Spleen (tissue), 11 donors: ENCODE measurements around the gene RNFT2. TPM values are rescaled to one million over a fixed set of nuclear protein-coding genes. Genes with fewer than 3 reads are reported as not detected.
A peak's percentile ranks its signal among the peaks of the same experiment; 100 is the strongest.
"Not testable (repeated sequence)": the region's sequence is repeated elsewhere in the genome, so short reads cannot be mapped to it uniquely, and the experiment has no call there.

Experiments used
- DNase-seq: peaks from one replicate; pipeline ENCODE4 v3.0.0-alpha.2; 2020
- H3K27ac ChIP-seq, 8 donors: fragments of 200-600 bp; sonication (generic) in 7 of 8; 1 replicate in 4 of 8; 2 replicates in 4 of 8; pipeline versions ENCODE4 v1.5.0 to v1.8.0; 2016 to 2021; ENCODE audit warnings: inconsistent platforms in 4 of 8, mild to moderate bottlenecking in 4 of 8, moderate library complexity in 1 of 8
- H3K27me3 ChIP-seq, 7 donors: fragments of 200-600 bp; sonication (generic) in 6 of 7; replicated peaks in 1 of 7; 1 replicate in 4 of 7; 2 replicates in 3 of 7; pipeline versions ENCODE4 v1.5.0 to v1.8.0; 2016 to 2021; ENCODE audit warnings: inconsistent platforms in 3 of 7, mild to moderate bottlenecking in 1 of 7
- H3K36me3 ChIP-seq, 6 donors: fragments of 200-600 bp; sonication (generic) in 5 of 6; 1 replicate in 4 of 6; 2 replicates in 2 of 6; pipeline versions ENCODE4 v1.5.0 to v1.8.0; 2016 to 2021; ENCODE audit warnings: inconsistent platforms in 2 of 6
- H3K4me1 ChIP-seq, 6 donors: fragments of 200-600 bp; sonication (generic) in 5 of 6; 1 replicate in 3 of 6; 2 replicates in 3 of 6; pipeline versions ENCODE4 v1.5.0 to v1.8.0; 2016 to 2021; ENCODE audit warnings: inconsistent platforms in 3 of 6
- H3K4me3 ChIP-seq, 8 donors: fragments of 200-600 bp; sonication (generic) in 7 of 8; 1 replicate in 4 of 8; 2 replicates in 4 of 8; pipeline versions ENCODE4 v1.5.0 to v1.8.0; 2016 to 2021; ENCODE audit warnings: inconsistent platforms in 4 of 8, mild to moderate bottlenecking in 4 of 8, moderate library complexity in 2 of 8
- H3K9me3 ChIP-seq, 8 donors: fragments of 200-600 bp; sonication (generic) in 7 of 8; 1 replicate in 4 of 8; 2 replicates in 4 of 8; pipeline versions ENCODE4 v1.5.0 to v1.8.0; 2016 to 2021; ENCODE audit warnings: inconsistent platforms in 4 of 8
- CTCF ChIP-seq, 11 experiments: fragments of 200-600 bp in 7 of 11; fragments of 450-650 bp in 4 of 11; sonication (generic) in 4 of 11; IDR thresholded peaks in 8 of 11; conservative IDR thresholded peaks in 3 of 11; 1 replicate in 7 of 11; 2 replicates in 4 of 11; pipeline versions ENCODE4 v1.4.0 to v1.8.0; 2016 to 2021; ENCODE audit warnings: antibody characterized with exemption in 11 of 11, inconsistent platforms in 4 of 11, mild to moderate bottlenecking in 1 of 11
- POLR2A ChIP-seq, 3 donors: fragments of 450-650 bp; IDR thresholded peaks; one replicate each; pipeline ENCODE4 v1.5.1; 2017; ENCODE audit warnings: antibody characterized with exemption in 3 of 3, mild to moderate bottlenecking in 1 of 3
- POLR2AphosphoS5 ChIP-seq, 3 donors: sonication (generic); formaldehyde crosslinking; IDR thresholded peaks; one replicate each; pipeline ENCODE4 v1.5.1; 2017; ENCODE audit warnings: antibody characterized with exemption in 3 of 3
- WGBS, 5 donors: extraction: QIAGEN DNeasy Blood & Tissue Kit in 3 of 5; methylation state at CpG; one replicate each; pipeline versions ENCODE4 v1.1.5 to v1.1.7; 2013 to 2018; 5-methylcytosine and 5-hydroxymethylcytosine counted together
- intact Hi-C: fragments of 100-400 bp; cut with DNase I; formaldehyde crosslinking; loops from one replicate; pipeline ENCODE4 v1.15.0; 2023; ENCODE audit warnings: low total_unique reads
- polyA plus RNA-seq, 3 donors: library from polyadenylated mRNA; stranded (reverse); fragments of 200-250 nt; gene quantifications; one replicate each; pipeline ENCODE4 v1.2.1, GENCODE V29; 2013
- total RNA-seq, 7 donors: library from RNA; depleted of rRNA in 3 of 7; stranded (reverse); fragments of >200 nt in 3 of 7; fragmentation: NEBNext Ultra II Directional in 4 of 7; extraction: Animal tissue kit (Norgen Biotek cat#: 25700) in 4 of 7; gene quantifications; one replicate each; pipeline versions ENCODE4 v1.1.0 to v1.2.1, GENCODE V29; 2016 to 2021
- donor health status: healthy with polysubstance abuse.
- donor health status: DM: no; HTN: no; CAD: no; lungs with moderate emphysema.
- donor health status: DM: no; HTN: no; CAD: no.
- donor health status: Bipolar disorder and iron deficiency.
- donor health status: healthy.
- donor health status: DM: no; HTN: no; CAD: no.
- donor health status: DM: yes; HTN: yes; CAD: no.

The RNFT2 gene
- total and polyA plus RNA-seq, 10 donors: 1.9 to 6.0 (median 3.8) TPM

- DNase-seq: no peak
- intact Hi-C loops: no loop called here
- H3K4me1 ChIP-seq: peaks cover 6 to 12% (median 9%) of the 10 kb centered on the region in 6 donors
- no peak overlapping the region for H3K27ac ChIP-seq
- WGBS, 5 donors: 89 to 96% (median 96%) methylated on average over 7 of the region's 7 CpGs
- TF ChIP-seq POLR2AphosphoS5 (IDR thresholded peaks at IDR 0.05) (no peak), CTCF (IDR thresholded peaks at IDR 0.05 in 8 of 11, conservative IDR thresholded peaks at IDR 0.05 in 3 of 11) (no peak), POLR2A (IDR thresholded peaks at IDR 0.05) (no peak)
- no peaks in the 10 kb centered on the region for H3K9me3 ChIP-seq
- H3K27me3 ChIP-seq: no peaks in the 10 kb centered on the region
- H3K36me3 ChIP-seq: no peaks in the 10 kb centered on the region
- no peak overlapping the region for H3K4me3 ChIP-seq
These were observed 75.3 kb downstream of the RNFT2 start for GRCh38 chr12:116813271-116814041.

DNA sequence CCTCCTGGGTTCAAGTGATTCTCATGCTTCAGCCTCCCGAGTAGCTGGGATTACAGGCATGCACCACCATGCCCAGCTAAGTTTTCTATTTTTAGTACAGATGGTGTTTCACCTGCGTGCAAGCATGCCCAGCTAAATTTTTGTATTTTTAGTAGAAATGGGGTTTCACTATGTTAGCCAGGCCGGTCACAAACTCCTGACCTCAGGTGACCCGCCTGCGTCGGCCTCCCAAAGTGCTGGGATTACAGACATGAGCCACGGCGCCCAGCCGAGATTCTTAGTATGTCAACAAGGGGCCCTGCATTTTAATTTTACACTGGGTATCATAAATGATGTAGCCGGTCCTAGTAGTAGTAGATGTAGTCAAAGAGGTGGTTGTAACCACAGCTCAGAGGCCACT, 76.7 kb downstream of the RNFT2 start:
- intact Hi-C loops, DNase-seq, H3K27me3 ChIP-seq, H3K9me3 ChIP-seq, H3K36me3 ChIP-seq, H3K27ac ChIP-seq, H3K4me3 ChIP-seq: not testable (repeated sequence)
- WGBS, 5 donors: 75 to 89% (median 85%) methylated on average over 10 of the region's 10 CpGs
- H3K4me1 ChIP-seq: peaks cover 13 to 22% (median 18%) of the 10 kb centered on the region in 6 donors

DNA sequence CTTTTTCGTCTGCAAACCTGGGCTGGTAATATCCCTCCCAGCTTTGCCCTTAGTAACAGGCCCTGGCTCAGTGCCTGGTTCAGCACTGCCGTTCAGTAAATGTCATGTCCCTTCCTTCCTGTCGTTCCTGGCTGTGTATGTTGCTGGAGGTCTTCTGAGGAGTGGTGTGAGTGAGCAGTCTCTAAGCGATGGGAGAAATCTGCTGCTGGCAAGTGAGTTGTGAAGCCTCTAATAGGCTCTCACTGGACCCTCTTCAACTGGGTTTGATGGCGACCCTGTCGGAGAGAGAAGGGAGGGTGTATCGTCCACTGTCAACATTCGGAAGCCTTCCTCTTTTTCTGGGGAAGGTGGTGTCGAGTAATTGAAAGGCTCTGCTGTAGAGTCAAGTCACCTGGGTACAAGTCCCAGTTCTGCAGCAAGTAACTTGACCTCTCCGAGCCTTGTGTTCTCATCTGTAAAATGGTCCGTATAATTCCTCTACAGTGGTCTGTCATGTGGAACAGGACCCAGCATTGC, 80.3 kb downstream of the RNFT2 start:
- TF ChIP-seq POLR2AphosphoS5 (IDR thresholded peaks at IDR 0.05) (peak in 1 of 3 donors; percentile 67), POLR2A (IDR thresholded peaks at IDR 0.05) (no peak), CTCF (IDR thresholded peaks at IDR 0.05 in 8 of 11, conservative IDR thresholded peaks at IDR 0.05 in 3 of 11) (no peak)
- Histone ChIP-seq H3K27me3 (no peaks in the 10 kb centered on the region), H3K9me3 (no peaks in the 10 kb centered on the region), H3K36me3 (no peaks in the 10 kb centered on the region), H3K4me1 (peaks cover 13 to 28% (median 22%) of the 10 kb centered on the region in 6 donors), H3K27ac (peak overlapping the region; percentile 75 to 93 (median 90)), H3K4me3 (peak overlapping the region; percentile 44 to 84 (median 72))
- WGBS, 5 donors: 6 to 21% (median 11%) methylated on average over 11 of the region's 11 CpGs
- intact Hi-C loops: no loop called here
- DNase-seq: peak; percentile 73

- Histone ChIP-seq H3K27me3 (no peaks in the 10 kb centered on the region), H3K27ac (peak overlapping the region; percentile 75 to 93 (median 90)), H3K9me3 (peaks cover 0 to under 1% (median 0%) of the 10 kb centered on the region in 8 donors), H3K36me3 (no peaks in the 10 kb centered on the region), H3K4me3 (peak overlapping the region; percentile 44 to 84 (median 72)), H3K4me1 (peaks cover 13 to 28% (median 22%) of the 10 kb centered on the region in 6 donors)
- TF ChIP-seq POLR2A (IDR thresholded peaks at IDR 0.05) (peak in 2 of 3 donors; percentile 15 to 21), CTCF (IDR thresholded peaks at IDR 0.05 in 8 of 11, conservative IDR thresholded peaks at IDR 0.05 in 3 of 11) (peak in 3 of 11 experiments; percentile 19 to 55 (median 54)), POLR2AphosphoS5 (IDR thresholded peaks at IDR 0.05) (peak; percentile 66 to 79 (median 78))
- peak; percentile 95 for DNase-seq
- WGBS, 5 donors: 0 to 3% (median 1%) methylated on average over 35 to 70 of the region's 70 CpGs
- intact Hi-C loops: no loop called here
These were observed 81.1 kb downstream of the RNFT2 start for GRCh38 chr12:116818948-116819832.
